Choroid plexus epithelial cell (primary cell): ENCODE measurements around the gene PRSS33.

ENCODE experiments used
- DNase-seq: peaks from one replicate; pipeline ENCODE4 v3.0.0-alpha.2; 2010; ENCODE audit warnings: low read depth
- H3K4me3 ChIP-seq: 2 replicates; pipeline ENCODE4 v1.5.1; 2011; ENCODE audit warnings: low read depth, mild to moderate bottlenecking, control low read depth, low read length, moderate library complexity
- TF ChIP-seq, protein P1 (sequence below): conservative IDR thresholded peaks from 2 replicates; pipeline ENCODE4 v1.5.1; 2011; ENCODE audit warnings: low read depth, mild to moderate bottlenecking, control low read depth, inconsistent platforms, low read length, moderate library complexity

PRSS33 gene

DNA sequence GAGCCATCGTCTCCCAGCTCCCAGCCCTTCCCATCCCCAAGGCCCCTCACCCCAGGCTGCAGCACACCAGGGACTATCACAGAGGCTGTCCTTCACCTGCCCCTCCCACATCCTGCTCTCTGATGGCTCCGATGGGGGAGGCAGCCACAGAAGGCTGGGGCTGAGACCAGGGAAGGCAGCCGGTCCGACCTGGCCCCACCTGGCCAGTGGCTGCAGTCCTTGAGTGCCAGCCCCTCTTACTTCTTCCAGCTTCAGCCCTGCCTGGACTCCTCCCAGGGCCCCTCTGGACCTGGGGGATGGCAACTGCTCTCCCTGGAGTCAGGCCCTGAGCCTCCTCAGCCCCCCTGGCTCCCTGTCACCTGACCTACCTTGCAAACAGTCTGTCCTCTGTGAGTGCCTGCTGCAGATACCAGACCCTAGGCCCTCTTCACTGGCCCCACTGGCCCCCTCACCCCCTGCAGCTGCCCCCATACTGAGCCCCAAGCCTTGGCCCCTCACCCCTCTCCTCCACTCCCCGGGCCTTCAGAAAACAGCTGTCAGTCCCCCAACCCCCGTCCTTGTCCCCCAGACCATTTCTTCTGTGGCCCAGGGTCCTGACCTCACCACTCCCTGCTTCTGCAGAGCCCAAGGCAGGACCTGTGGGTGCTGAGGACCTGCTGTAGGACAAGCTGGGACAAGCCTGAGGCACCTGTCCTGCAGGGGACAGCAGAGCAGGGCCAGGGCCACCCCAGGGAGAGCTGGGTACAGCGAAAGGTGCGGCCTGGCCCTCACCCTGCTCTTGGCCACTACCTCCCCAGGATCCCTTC, 47.5 kb downstream of the PRSS33 start:
- TF ChIP-seq, protein P1, sequence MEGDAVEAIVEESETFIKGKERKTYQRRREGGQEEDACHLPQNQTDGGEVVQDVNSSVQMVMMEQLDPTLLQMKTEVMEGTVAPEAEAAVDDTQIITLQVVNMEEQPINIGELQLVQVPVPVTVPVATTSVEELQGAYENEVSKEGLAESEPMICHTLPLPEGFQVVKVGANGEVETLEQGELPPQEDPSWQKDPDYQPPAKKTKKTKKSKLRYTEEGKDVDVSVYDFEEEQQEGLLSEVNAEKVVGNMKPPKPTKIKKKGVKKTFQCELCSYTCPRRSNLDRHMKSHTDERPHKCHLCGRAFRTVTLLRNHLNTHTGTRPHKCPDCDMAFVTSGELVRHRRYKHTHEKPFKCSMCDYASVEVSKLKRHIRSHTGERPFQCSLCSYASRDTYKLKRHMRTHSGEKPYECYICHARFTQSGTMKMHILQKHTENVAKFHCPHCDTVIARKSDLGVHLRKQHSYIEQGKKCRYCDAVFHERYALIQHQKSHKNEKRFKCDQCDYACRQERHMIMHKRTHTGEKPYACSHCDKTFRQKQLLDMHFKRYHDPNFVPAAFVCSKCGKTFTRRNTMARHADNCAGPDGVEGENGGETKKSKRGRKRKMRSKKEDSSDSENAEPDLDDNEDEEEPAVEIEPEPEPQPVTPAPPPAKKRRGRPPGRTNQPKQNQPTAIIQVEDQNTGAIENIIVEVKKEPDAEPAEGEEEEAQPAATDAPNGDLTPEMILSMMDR = no peak
- H3K4me3 ChIP-seq = no peak overlapping the region

GRCh38 chr16:2738615-2739014, 48.7 kb downstream of the PRSS33 start:
- no peak for DNase-seq
- TF ChIP-seq, protein P1 = no peak
- H3K4me3 ChIP-seq = no peak overlapping the region

More for the DNA sequence above, 47.5 kb downstream of the PRSS33 start:
- DNase-seq = no peak

DNA sequence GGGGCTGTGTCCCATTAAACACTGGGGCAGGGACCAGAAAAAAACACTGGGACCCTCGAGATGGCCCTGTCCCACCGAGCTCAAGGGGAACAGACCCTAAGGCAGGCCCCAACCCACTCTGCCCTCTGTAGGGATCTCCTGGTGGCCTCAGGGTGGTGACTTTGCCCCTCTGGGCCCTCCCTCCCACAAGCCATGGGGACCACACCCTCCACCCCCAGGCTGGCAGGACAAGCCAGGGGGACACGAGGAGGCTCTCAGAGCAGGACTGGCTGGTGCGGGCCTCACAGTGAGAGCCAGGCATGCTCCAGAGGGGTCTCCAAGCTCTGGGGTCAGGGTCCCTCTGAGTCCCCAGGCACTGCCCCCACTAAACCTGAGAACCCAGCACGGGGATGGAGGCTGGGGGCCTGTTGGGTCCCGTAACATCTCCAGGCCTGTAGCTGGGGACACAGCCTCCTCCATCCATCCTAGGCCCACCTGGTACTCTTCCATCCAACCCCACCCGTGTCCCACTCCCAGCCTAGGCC, 49.4 kb downstream of the PRSS33 start:
- TF ChIP-seq, protein P1 = no peak
- H3K4me3 ChIP-seq = no peak overlapping the region
- no peak for DNase-seq

- H3K4me3 ChIP-seq = no peak overlapping the region
- DNase-seq = no peak
- TF ChIP-seq, protein P1 = no peak
Observed at GRCh38 chr16:2737238-2737605, 50.1 kb downstream of the PRSS33 start.

DNA sequence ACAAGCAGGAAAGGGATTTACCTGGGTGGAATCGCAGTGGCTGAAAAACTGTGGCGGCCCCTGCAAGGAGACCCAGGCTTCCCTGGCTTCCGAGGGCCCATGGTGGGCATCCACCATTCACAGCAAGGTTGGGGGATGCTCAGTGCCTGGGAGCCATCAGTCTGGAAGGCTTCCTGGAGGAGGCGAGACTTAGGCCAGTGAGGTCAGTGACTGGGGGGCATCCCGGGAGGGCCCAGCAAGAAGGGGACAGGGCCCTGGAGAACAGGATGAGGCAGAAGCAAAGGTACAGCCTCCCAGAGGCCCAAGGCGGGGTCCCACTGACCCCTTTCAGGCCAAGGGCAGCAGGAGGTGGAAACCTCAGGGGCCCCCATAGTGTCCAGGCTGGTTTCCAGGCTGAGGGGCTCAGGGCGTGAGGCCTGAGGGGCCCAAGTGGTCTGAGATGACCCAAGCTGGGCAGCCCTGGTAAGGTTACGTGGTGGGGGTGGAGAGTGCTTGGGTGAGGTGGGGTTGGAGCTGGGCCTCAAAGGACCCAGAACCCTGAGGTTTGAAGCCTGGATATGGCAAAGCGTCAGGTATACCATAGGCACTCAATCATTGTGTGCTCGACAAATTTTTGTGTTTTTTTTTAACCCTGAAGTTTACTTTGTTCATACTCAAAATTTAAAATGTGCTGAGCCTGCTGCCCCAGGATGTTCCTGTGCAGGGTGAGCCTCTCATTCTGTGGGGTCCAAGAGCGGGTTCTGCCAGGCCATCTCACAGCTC, 50.7 kb downstream of the PRSS33 start:
- no peak overlapping the region for H3K4me3 ChIP-seq
- TF ChIP-seq, protein P1 = no peak
- no peak for DNase-seq

GRCh38 chr16:2734844-2735515, 52.4 kb downstream of the PRSS33 start:
- H3K4me3 ChIP-seq = no peak overlapping the region
- TF ChIP-seq, protein P1 = no peak
- no peak for DNase-seq
